NCI-H345 (cell line): Measurements from ENCODE around the gene TTC16.

Experiments used
- DNase-seq: peaks from one replicate; lab custom pipeline; 2025; lab: John Stamatoyannopoulos, UW

TTC16 gene

DNA sequence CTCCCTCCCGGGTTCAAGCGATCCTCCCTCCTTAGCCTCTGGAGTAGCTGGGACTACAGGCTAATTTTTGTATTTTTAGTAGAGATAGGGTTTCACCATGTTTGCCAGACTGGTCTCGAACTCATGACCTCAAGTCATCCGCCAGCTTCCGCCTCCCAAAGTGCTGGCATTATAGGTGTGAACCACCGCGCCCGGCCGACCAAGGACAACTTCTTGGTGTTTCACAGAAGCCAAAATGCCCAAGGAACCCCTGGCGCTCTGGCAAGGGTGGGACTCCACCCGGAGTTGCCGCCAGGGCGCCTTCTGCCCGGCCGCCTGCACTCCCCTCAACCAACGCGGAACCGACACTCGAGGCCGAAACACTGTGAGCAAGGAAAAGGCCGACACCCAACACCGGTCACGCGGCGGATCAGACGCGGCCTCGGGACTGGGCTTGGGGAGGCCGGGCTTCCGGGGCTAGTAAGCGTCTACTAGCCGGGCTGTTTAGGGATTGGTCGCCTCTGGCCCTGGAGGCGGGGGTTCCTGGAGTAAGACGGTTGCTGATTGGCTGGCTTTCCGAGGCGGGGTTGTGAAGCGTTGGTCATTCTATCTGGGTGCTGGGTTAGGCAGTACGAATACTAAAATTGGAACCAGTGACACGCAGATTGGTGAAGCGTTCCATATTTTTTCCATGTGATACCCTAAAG is 16.8 kb upstream of the TTC16 start:
- DNase-seq: peak; percentile 42

DNA sequence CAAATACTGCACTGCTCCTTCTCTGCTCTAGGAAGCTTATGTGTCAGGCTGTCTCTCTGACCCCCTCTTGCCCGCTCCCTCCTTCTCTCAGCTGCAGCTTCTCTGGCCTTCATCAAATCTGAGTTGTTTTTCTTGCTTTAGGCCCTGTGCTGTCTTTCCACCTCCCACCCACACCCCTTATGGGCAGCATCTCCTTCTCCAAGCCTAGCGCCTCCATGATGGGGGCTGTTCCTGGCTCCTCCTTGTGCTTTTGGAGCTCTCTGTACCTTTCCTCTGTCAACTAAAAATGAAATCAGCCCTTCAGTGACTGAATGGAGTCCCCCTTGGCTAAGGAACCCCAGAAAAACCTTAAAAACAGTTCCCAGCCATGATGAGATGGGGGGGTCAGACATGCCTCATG is 15.7 kb upstream of the TTC16 start:
- DNase-seq: no peak

GRCh38 chr9:127700594-127701255 is 15.2 kb upstream of the TTC16 start:
- DNase-seq: no peak

DNA sequence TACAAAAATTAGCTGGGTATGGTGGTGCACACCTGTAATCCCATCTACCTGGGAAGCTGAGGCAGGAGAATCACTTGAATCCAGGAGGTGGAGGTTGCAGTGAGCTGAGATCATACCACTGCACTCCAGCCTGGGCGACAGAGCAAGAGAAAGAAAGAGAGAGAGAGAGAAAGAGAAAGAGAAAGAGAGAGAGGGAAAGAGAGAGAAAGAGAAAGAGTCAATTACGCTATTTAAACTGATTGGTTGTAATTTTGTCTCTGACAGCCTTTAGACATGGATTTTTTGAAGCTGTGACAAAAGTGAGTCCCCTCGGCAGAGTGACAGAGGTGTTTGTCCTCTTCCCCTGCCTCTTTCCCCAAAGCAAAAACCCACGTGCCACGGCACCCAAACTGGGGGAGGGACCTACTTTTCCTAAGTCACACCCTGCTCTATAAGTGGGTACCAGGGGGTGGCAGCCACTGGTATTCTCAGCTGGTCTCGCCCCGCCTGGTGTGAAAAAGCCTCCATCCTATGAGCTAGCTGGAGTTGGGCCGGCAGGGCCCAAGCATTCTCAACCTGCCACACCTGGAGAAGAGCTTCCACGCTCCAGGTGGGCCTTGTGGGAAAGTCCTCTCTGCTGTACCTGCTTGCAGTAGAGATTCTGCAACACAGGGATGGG is 12.5 kb upstream of the TTC16 start:
- no peak for DNase-seq

- DNase-seq: no peak
Measured at GRCh38 chr9:127705577-127706379, 10.1 kb upstream of the TTC16 start.

DNA sequence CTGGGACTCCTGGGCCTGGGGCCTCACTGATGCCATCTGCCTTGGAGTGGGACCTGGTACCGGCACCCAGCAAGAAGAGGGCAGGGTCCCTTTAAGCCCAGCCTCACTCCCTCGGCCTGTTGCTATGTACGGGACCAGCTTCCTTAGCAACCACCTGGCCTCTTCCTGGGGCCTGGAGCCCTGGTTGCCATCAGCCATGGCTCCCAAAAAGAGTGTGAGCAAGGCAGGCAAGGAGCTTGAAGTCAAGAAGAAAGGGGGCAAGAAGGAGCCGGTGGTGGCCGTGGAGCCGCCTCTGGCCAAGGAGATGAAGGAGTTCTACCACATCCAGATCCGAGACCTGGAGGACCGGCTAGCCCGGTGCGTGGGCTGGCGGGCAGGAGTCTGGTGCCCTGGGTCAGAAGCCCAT is 9.0 kb upstream of the TTC16 start, which contains the start of gene CFAP157:
TSS of gene CFAP157 (plus strand) at position 153 of the 406 bp plus-strand sequence. CDS start at position 197, 44 bp downstream.
- peak; percentile 29 for DNase-seq

- DNase-seq: no peak
Measured at GRCh38 chr9:127707766-127708165, 8.1 kb upstream of the TTC16 start.

- no peak for DNase-seq
Measured at GRCh38 chr9:127708952-127709587, 6.8 kb upstream of the TTC16 start.

DNA sequence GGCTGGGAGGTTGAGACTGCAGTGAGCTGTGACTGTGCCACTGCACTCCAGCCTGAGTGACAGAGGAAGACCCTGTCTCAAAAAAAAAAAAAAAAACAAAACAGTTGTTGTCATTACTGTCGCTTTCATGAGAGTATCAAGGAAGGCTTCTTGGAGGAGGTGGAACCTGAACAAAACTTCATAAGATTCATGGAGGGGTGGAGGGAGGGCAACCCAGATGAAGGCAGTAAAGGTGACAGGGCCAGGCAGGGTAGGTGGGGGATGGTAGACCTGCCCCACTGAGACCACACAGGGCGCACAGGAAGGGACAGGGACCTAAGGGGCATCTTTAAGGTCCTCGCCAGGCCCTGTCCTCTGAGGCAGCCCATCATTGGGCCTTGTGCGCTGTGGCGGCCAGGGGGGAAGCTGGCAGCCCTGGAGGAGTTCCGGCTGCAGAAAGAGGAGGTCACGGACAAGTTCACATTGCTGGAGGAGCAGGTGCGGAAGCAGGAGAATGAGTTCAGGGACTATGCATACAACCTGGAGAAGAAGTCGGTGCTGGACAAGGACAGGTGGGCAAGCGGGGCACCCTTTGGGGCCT is 5.6 kb upstream of the TTC16 start:
- no peak for DNase-seq

DNA sequence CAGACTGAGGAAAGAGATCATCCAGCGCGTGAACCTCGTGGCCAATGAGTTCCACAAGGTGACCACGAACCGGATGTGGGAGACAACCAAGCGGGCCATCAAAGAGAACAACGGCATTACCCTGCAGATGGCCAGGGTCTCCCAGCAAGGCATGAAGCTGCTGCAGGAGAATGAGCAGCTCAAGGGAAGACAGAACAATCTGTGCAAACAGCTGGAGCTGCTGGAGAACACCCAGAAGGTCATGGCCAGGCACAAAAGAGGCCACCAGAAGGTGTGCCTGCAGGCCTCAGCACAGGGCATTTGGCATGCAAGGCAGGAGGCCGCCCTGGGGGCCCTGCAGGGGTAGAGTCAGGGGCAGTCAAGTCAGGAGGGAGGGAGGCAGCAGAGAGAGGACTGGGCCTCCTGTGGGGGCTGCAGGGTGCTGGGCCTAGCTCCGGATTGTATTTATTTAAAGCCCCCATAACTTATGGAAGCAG is 4.6 kb upstream of the TTC16 start:
- no peak for DNase-seq

DNA sequence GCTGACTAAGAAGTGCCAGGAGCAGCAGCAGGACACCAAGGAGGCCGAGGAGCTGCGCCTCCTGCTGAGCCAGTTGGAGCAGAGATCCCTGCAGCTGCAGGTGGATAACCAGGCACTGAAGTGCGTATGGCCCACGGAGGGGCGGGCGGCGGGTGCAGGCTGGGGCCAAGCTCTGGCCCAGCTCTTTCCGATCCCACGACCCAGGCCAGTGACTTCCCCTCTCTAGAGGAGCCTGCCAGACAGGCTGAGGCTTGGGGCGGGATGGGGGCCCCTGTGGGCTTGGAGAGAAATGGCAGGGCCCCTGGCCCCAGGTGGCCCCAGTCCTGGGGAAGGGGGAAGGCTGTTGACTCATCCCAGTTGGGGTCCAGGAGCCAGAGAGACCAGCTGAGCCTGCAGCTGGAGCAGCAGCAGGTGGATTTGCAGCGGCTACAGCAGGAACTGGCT is 4.0 kb upstream of the TTC16 start:
- peak; percentile 76 for DNase-seq

GRCh38 chr9:127712371-127712770 is 3.5 kb upstream of the TTC16 start:
- no peak for DNase-seq

- DNase-seq: no peak
Measured at GRCh38 chr9:127712867-127713266, 3.0 kb upstream of the TTC16 start.

GRCh38 chr9:127714020-127714750 is 1.7 kb upstream of the TTC16 start:
- DNase-seq: no peak

DNA sequence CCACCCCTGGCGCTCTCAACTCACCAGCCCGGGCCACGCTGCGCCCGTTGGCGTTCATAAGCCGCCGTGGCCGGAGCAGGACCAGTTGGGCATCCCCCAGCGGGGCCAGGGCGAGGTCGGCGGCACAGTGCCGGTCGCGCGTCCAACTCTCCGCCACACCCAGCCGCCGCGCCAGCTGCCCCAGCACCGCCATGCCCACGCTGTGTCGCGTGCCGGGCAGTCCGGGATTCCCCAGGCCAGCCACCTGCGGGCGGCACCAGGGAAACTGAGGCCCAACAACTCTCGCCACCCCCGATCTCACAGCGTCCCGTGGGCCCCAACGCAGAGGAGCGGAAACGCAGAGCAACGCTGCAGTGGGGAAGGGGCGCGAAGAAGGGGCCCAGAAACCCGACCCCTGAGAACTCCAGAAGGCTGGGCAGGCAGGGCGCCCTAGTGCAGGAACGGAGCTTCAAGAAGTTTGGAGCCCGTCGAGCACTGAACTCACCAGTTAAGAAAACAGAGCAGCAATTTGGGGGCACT is 869 bp upstream of the TTC16 start:
- no peak for DNase-seq

GRCh38 chr9:127716412-127716811 is 533 bp downstream of the TTC16 start:
- no peak for DNase-seq

- DNase-seq: no peak
Measured at GRCh38 chr9:127717766-127718165, 1.9 kb downstream of the TTC16 start.

DNA sequence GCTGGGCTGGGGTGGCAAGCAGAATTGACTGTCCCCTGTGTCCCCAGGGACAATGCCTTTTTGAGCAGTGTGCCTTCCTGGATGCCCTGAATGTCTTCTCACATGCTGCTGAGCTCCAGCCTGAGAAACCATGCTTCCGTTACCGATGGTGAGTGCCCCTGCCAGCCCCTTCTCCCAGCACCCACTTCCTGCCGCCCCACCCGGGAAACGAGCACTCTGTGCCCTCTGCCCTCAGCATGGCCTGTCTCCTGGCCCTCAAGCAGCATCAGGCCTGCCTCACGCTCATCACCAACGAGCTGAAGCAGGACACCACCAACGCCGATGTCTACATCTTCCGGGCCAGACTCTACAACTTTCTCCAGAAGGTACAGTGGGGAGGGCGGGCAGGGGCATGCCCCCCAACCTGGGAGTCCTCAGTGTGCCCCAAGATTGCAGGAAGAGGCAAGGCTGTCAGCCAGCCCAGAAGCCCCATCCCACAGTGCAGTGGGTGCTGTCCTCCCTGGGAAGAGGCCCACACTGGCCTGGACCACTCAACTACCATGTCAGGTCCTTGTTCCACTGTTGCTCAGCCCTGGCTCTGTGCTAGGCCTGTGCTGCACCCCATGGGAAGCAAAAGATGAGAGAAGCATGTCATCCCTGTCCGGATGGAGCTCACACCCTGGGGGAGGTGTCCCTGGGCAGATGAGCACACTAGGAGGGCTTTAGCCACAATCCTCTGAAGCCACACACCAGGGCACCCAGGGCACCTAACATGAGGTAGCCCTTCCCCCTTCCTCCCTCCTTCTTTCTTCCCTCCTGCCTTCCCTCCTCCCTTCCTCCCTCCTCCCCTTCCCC is 4.4 kb downstream of the TTC16 start:
- no peak for DNase-seq

DNA sequence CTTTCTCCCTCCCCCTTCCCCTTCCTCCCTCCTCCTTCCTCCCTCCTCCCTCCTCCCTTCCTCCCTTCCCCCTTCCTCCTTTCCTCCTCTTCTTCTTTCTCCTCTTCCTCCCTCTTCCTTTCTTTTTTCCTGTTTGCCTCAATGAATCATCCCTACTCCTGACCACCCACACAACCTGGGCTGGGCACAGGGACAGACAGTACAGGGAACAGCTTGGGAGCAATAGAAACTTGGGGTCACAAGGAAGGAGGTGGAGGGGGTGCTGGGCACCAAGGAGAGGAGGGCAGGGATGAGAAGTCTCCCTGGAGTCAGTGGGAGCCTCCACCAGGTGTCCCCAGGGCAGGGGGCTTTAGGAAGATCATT is 5.0 kb downstream of the TTC16 start:
- no peak for DNase-seq
